NCI-H2227 (cell line): ENCODE data around the gene PRCD.

ENCODE experiments used
- DNase-seq: peaks from one replicate; lab custom pipeline; 2025; ENCODE audit not compliant: unreplicated experiment; lab: John Stamatoyannopoulos, UW

PRCD gene

DNA sequence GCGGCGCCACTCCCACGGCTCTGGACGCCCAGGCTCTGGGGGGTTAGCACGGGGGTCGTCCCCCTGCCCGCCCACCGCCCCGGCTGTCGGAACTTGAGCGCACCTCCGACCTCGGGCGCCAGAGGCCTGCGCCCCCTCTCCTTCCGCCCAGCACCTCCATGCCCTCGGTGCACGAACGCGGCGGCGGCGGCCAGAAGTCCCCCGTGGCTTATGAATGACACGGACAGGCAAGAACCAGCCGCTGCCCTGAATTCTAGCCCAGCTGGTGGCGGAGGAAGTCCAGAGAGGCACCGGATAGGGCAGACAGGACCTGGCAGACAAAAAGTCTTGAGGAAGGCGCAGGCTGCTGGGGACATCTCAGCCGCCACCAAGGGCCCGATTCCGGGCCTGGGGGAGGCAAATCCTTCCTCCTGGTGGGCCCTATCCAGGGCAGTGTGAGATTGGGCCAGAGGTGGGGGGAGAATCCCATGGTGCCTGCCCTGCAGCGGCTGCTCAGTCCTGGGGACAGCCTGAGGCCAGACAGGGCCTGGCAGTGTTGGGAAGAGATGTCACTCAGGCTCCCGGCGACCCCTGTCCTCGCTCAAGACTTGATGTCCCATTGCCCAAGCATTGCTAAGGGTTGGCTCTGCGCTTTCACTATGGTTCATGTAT lies 1.4 kb upstream of the PRCD start:
- DNase-seq, result no peak

DNA sequence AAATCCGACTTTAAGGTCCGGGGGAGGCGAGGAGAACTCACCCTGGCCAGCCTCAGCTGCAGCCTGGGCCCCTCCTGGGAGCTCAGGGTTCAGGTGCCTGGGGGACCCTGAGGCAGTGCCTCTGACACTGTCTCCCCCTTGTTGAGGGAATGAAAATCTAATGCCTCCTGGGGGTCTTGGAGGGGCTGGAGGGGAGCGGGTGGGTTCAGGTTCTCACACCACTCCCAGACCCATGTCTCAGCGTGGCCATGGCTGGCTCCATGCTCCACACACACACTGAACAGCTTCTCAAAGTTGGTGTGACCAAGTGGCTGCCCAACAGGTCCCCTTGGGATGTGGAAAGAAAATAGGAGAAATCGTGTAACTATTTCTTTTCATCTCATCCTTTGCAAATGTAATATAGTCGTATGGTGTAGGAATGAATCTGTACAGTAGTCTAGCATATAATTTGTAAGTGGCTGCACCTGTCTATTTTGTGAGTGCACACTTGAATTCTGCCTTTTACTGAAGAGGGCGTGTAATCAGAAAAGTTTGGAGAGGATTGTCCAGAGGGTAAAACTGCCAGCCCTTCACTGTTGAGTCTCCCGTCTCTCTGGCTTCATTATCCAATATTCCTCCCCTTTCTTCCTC lies 788 bp upstream of the PRCD start:
- DNase-seq, result no peak

DNA sequence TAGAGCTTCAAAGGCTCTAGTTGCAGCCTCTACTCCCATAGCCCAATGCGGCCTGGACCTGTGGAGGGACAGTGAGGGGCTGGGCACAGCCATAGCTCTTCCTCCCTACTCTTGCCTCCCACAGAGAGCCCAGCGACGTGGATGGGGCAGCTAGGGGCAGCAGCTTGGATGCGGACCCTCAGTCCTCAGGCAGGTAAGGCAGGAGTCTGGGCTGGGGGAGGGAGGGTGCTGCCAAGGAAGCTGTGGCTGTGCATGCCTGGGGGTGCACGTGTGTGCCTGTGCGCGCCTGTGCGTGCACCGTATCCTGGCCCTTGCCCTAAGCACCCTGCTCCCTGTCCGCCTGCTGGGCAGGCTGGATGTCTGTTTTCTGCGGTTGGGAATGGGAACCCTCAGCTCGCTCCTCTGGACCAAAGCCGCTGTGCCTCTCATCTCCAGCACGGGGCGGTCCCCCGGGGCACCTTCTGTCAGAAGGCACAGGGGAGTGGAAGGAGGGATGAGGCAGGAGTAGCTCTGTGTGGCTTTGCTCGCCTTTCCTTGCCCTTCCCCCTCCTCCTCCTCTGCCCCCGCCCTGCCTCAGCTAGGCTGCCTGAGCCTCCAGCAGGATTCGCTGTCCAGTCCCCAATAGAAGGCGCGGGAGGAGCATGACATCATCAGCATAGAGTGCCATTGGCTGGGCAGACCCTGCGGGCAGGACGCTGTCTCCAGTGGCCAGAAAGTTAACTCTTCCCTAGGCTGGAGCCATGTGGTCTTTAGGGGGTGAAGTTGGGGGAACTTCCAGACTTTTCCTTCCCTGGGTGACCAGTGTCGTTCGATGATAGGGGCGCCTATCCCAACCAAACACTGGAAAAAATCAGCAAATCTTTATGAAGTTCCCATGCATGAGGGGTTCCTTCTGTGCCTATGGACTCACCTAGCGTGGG lies 797 bp downstream of the PRCD start:
- DNase-seq, result peak; percentile 94

DNA sequence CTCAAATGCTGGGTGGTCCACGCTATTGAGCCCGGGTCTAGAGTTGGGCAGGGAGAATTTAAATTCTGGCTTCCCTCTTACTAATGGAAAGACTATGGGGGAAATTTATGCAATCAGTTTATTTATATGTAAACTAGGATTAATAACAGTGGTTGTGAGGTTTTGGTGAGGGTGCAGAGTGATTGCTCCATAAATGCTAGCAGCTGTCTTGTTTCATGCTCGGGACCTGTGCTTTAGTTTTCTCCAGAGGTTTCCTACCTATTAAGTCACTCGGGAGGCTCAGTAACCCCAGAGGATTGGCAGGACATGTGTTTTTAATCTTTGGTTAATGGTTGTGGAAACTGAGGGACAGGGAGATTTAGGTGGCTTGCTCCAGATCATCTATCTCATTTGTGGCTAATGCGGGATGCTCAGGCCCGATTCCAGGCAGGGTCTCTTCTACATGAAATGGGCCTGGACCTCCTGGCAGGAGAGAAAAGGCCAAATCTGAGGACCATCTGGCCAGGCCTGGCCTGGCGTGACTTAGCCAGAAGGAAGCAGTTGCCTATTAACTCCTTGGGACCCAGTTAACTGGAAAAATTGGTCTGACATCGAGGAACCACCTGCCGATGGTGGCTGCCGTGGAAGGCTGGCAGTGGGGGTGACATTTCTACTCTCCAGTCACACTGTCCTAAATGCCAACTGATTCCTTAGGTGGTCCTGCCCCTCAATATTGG lies 2.1 kb downstream of the PRCD start:
- DNase-seq, result no peak

DNA sequence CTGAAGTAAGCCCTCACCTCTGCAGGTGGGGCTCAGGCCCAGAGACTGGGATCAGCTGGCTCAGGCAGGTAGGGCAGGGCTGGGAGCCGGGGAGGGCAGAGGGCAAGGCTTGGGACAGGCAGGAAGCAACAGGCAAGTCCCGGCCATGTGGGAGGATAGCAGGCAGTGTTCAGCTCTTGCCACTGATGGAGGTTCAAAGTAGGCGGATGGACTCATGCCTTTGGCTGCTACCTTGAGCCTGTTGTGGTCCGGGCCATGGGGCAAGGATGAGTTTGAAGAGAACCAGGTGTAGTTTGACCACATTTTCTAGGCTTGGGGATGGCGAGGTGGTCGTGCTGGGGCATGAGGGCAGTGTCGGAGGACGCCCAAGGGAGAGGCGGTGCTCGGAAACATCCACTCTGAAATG lies 2.7 kb downstream of the PRCD start:
- no peak for DNase-seq

DNA sequence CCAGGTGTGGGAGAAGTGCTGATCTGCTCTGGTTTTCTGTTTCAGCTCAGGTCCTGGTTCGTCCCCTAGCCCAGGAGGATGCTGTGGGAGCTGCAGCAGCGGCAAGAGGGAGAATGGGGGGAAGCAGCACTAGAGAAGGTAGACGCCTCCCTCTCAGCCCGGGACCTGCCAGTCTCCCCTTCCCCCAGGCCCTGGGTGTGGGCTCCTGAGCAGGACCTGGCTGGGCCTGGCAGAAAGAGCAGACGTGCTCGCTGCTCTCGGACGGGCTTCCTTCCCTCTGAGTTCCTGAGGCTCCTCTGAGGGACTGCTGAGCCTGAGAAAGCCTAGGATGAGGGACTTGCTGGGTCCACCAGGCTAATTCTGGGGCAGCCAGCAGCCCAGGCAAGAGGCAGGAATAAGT lies 3.1 kb downstream of the PRCD start:
- DNase-seq, result no peak

DNA sequence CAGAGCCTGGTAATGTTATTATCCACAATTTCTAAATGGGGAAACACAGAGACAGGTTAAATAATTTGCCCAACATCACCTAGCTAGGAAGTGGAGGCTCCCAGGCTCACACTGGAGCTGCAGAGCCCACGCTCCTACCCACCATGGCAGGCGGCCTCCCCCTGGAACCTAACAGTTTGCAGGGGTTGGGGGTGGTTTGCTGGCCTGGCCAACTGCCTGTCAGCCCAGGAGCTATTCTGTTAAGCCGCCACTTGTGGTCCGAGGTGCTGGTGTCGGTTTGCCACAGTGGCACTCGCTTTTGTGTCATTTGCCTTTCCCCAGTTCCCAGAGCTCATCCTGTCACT lies 3.6 kb downstream of the PRCD start:
- no peak for DNase-seq

DNA sequence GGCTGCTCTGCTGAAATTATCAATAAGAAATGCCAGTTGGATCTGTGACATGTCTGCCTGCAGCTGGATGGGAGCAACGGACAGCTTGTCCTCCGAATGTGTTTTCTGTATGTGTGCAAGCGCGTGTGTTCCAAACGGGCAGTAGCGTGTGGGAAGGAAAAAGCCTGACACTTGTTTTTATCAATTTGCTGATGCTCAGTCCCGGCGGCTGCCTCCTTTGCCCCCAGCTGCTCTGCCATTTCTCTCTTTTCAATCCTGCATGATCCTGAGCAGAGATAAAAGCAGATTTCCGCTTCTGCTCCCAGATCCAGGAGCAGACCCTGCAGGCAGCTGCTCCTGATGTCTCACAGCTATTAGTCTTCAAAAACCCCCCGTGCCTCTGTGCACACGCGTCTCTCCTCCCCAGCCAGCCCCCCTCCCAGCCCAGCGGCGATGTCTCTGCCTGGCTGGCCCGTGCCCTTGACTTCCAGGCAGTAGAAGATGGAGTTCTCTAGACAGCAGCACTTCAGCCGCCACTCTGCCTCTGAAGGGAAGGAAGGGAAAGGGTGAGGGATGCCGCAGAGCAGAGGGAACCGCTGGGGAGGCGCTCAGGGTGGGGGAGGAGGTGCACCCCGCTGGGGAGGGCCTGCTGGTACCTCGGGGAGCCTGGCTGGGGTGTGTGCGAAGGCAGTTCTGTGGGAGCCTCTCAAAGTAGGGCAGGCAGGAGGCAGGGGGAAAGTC lies 4.1 kb downstream of the PRCD start:
- DNase-seq, result peak; percentile 63

DNA sequence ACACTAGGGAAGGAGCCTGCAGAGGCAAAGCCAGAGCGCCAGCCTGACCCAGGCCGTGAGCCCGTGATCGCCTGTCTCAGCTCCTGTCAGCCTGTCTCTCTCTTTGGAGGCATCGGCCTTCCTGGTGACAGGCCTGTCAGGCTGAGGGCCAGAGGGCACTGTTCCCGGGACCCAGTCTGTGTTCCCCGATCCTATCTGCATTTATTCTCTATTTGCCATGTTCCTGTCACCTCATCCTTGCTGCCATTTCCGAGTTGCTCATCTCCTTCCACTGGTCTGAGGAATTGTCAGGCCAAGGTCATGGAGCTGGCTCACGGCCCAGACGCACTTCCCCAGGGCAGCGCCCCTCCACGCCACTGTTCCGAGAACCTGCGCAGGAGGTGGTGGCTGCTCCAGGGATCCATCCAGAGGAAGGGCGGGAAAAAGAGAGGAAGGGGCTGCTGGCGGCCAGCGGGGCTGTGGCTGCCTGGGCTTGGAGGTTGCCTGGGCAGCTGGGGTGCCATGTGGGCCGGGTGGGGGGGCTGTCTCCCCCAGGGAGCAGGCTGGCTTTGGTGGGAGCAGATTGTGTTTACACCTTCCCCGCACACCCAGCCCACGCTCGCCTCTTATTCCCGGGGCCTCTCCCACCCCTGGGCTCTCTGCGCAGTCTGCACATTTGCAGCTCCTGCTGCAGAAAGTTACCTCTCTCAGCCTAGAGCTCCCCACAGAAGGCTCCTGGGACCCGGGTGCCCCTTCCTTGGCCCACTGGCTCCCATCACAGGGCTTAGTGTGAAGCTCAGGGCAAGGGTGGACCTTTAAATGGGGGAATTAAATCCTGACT lies 4.9 kb downstream of the PRCD start:
- no peak for DNase-seq

DNA sequence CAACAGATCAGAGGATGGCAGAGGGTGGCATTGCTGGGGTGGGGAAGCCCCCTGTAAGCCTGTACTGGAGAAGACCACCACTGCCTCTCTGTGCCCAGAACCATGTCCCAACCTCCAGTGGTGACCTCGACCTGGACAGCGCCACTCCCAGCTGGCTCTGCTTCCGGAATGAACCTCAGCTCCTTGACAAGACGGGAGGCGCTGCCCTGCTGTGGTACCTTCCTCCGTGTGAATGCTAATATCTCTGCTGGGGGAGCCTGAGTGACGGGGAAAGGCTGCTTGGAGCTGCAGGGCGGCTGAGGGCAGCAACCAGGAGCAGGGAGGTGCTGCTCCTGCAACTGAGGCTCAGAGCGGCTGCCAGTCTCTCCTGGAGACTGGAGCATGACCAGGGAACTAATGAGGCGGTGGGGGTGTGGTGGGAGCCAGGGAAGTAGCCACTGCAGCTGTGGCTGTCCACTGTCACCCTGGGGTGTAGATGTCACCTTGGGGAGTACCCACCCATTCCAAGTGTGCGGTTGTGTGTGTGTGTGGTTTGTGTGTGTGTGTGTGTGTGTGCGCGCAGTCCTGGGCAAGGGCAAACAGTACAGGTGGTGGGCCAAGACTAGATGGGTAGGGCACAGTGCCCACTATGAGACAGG lies 6.2 kb downstream of the PRCD start:
- DNase-seq, result no peak

DNA sequence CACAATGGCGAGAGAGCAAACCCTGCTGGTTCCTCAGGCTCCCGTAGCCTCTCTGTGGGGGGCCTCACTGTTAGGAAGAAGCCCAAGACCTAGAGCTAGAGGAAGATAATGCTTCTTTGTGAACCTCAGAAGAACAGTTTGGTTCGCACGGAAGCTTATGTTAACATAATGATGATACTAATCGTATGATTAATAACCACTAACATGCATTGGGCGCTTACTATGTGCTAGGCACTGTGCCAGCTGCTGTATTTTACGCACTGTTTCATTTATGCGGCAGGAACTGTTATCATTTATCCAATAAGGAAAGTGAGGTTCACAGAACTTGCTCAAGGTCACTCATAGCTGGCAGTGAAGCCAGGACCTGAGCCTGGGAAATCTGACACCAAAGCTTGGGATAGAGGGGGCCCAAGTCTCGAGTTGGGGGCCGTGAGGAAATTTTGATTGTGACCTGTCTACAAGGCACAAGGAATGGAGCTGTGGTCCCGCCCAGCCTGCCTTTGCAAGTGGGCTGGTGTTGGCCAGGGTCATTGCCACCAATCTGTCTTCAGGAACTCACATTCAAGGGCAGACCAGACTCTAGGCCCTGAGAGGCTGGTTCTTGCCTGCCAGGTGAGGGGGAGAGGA lies 6.8 kb downstream of the PRCD start:
- no peak for DNase-seq

DNA sequence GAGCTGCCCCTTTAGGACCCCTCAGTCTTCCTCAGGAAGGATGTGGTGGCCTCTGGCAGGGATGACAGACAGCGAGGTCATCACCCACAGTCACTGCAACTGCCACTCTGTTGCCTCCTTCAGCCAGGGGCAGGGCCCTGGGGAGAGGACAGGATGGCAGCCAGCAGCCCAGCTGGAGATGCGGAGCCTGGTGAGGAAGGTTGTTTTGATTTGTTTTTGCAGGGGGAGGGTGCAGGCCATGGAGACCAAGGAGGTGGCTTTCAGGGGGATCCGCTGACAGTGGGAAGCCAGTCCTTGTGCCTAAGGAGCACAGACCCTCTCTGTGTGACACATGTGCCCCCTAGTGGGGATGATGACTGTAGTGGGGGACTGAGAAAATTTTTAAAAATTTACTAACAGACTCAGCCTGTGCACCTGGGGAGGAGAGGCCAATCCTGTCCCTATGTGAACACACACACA lies 7.4 kb downstream of the PRCD start:
- DNase-seq, result peak; percentile 74

DNA sequence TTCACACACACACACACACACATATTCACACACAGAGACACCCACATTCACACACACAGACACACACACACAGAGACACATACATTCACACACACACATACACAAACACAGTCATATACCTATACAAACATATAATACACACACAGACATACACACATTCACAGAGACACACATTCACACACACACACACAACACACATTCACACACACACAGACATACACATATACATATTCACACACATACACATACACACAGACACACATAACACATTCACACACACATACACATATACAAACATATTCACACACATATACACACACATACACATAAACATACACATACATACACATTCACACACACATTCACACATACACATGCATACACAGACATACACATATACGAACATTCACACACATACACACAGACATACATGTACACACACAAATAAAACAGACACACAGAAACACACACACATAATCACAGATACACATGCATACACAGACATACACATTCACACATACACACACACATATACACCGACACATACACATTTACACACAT lies 7.9 kb downstream of the PRCD start:
- DNase-seq, result no peak

DNA sequence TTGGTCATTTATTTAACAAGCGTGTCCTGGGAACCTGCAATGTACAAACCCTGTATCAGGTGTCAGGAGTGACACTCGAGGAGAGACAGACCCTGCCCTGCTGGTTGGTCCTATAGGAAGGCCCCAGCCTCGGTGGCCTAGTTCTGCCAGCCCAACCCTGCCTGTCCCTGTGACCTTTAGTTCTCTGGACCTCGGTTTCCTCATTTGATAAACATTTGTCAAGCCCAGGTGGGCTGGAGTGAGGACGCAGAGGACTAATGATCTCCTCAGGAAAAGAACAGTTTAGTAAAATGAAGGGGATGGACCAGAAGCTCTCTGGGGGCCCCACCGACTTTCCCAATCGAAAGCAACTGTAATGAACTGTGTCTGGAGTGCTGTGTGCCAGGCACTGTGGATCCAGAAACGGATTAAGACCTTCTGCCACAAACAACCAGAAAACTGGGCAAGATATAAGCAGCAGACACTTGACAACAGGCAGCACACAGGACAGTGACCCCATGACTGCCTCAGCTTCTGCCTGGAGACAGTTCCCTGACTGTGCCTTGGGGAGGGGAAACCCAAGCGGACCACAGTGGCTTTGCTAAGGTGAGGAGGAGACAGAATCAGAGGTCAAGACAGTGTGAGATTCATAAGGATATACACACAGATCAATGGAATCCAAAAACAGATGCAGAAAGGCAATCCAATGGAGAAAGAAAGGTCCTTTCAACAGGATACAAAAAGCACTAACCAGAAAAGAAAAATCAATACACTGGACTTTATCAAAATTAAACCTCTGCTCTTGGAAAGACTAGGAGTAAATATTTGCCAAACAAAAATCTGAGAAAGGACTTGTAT lies 8.8 kb downstream of the PRCD start:
- DNase-seq, result no peak

DNA sequence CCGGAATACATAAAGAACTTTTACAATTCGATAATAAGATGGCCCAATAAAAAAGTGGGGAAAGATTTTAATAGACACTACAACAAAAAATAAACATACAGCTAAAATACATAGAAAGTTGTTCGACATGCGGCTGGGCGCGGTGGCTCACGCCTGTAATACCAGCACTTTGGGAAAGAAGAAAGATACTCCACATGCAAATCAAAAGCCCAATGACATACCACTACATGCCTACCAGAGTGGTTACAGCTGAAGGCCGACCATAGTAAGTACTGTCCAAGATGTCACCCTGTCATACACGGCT lies 9.3 kb downstream of the PRCD start:
- DNase-seq, result no peak

DNA sequence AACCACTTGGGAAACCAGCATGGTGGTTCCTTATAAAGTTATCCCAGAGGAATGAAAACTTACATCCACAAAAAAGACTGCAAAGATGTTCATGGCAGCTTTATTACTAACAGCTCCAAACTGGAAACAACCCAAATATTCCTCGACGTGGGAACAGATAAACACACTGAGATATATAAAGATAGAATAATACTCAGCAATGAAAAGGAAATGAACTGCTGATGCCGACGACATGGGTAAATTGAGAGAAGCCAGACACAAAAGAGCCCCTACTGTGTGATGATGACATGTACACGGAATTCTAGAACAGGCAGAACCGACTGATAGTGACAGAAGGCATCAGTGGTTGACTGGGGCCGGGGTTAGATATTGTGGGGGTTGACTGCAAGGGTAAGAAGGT lies 9.7 kb downstream of the PRCD start:
- DNase-seq, result no peak

DNA sequence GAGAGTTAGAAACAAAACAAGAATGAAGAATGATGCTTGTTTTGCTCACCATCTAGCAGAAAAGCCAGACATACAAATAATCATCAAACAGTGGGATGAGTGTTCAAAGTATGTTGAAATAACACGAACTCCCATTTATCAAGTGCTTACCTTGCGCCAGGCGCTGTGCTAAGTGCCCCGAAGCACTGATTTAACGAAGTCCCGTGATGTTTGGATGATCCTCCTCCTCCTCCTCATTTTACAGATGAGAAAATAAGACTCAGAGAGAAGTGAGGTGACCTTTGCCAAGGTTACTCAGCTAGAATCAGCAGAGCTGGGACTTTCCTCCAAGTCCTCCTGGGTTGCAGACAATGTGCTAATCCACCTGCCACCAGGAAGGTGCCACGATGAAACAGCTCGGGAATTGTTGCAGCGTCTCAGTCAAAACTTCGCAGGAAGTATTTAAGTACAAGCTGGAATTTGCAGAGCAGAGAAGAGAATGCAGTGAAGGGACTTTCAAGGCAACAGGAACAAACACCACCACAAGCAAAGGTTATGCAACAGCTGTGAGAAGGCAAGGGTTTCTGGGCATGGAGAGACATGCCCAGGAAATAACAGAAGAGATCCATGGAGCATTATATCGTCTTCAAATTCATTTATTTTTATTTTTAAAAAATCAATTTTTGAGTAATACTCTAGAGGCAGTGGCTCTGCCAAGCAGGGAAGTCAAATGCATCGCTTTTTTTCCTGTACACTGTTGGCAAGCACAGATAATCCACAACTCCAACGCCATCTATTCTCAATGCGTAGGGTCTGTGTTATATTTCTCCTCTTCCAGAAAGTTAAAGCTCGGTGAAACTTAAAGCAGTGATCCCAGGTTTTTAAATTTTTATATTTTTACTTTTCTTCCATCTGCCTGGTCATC lies 11.1 kb downstream of the PRCD start:
- no peak for DNase-seq
